ENCODE results near the gene KRT20. TPM values are rescaled to one million over a fixed set of nuclear protein-coding genes. Genes with fewer than 3 reads are reported as not detected.
A peak's percentile ranks its signal among the peaks of the same experiment; 100 is the strongest.

The KRT20 gene
- polyA plus RNA-seq, 3 donors, result not detected

DNA sequence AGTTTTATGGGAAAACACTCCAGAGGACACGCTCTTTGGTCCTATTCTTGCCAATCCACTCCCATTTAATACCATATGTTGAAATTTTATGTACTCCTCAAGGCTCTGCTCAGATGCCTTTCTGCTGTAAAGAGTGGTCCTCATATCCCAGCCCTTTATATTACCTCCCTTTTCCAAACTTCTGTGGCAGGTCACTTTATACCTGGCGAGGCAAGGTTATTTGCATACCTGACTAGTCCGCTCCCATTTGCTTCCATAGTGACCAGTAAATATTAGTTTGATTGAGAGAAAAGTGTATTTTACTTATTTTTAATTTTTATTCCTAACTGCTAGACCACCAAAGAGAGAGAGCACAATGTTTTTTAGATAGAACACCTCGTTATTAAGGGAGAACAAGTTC is 35.3 kb downstream of the KRT20 start:
- Histone ChIP-seq H3K27ac (ENCODE audit: low read depth in 1 of 2, low read length in 2 of 2) (no peak overlapping the region), H3K36me3 (replicated peaks in 1 of 2; ENCODE audit: control insufficient read depth in 1 of 2, insufficient read depth in 2 of 2, low read length in 2 of 2) (no peaks in the 10 kb centered on the region), H3K9me3 (replicated peaks in 1 of 2; ENCODE audit: control insufficient read depth in 1 of 2, insufficient read depth in 1 of 2, low read length in 2 of 2) (no peaks in the 10 kb centered on the region), H3K79me2 (ENCODE audit: insufficient read depth, low read length) (no peaks in the 10 kb centered on the region), H3K9ac (ENCODE audit: insufficient read depth, low read length, poor library complexity, severe bottlenecking) (no peak overlapping the region), H2AFZ (ENCODE audit: insufficient read depth, low read depth, low read length, poor library complexity, severe bottlenecking) (no peak overlapping the region), H3K4me2 (replicated peaks; ENCODE audit: extremely low read depth, low read length, poor library complexity, severe bottlenecking) (no peak overlapping the region), H3K27me3 (ENCODE audit: control insufficient read depth in 2 of 2, insufficient read depth in 2 of 2, low read length in 2 of 2) (peaks cover 9 to 25% of the 10 kb centered on the region in 2 donors), H4K20me1 (ENCODE audit: insufficient read depth, low read length) (no peaks in the 10 kb centered on the region), H3K4me1 (ENCODE audit: control insufficient read depth in 1 of 2, insufficient read depth in 2 of 2, low read length in 2 of 2) (no peaks in the 10 kb centered on the region), H3K4me3 (replicated peaks in 1 of 3; ENCODE audit: low read depth in 2 of 3, low read length in 3 of 3) (no peak overlapping the region)
- no peak overlapping the region for H3K27ac Mint-ChIP-seq
- intact Hi-C loops (cut with micrococcal nuclease), result no loop called here
- no peaks in the 10 kb centered on the region for H3K4me1 Mint-ChIP-seq
- no peaks in the 10 kb centered on the region for H3K36me3 Mint-ChIP-seq
- peaks cover 0 to 2% (median 0%) of the 10 kb centered on the region in 7 donors for H3K9me3 Mint-ChIP-seq
- H3K4me3 Mint-ChIP-seq, result peak overlapping the region in 1 of 2 donors; percentile 32
- DNase-seq, result no peak
- no CpG with 5 or more reads among the region's 4 CpGs for WGBS (ENCODE audit: insufficient coverage)
- peaks cover 13 to 33% (median 21%) of the 10 kb centered on the region in 3 donors for H3K27me3 Mint-ChIP-seq (ENCODE audit: low read depth in 3 of 3)
- TF ChIP-seq CTCF (IDR thresholded peaks at IDR 0.05), result no peak

DNA sequence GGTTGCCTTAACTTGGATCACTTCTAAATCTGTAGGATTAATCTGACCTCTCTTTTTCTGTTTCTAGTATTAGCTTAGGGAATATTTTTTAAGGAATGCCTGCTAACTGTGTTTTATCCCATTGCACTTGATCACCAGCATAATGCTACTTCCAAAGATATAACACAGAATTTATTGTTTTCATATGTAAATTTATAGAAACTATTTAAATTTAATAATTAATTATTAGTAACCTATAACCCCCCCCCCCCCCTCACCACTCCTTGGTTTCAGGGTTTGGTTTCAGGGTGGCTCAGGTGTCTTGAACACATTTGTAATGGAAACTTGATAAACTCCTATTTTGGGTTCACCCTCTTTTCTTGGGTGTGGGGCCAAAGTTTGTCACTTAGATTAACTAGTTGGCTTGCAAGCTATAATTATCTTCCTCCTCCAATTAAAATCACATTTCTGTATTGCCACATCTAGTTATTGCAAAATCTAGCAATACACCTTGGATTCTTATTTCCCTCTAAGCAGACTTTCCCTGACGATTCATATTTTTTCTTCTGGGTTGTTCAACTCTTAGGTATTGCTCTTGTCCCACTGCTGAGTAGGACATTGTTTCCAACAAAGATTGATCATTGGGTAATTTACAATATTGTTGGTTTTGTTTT is 36.3 kb downstream of the KRT20 start:
- Histone ChIP-seq H3K4me3 (replicated peaks in 1 of 3; ENCODE audit: low read depth in 2 of 3, low read length in 3 of 3) (no peak overlapping the region), H3K9ac (ENCODE audit: insufficient read depth, low read length, poor library complexity, severe bottlenecking) (no peak overlapping the region), H3K27me3 (ENCODE audit: control insufficient read depth in 2 of 2, insufficient read depth in 2 of 2, low read length in 2 of 2) (peaks cover 9 to 27% of the 10 kb centered on the region in 2 donors), H2AFZ (ENCODE audit: insufficient read depth, low read depth, low read length, poor library complexity, severe bottlenecking) (no peak overlapping the region), H3K4me2 (replicated peaks; ENCODE audit: extremely low read depth, low read length, poor library complexity, severe bottlenecking) (no peak overlapping the region), H3K9me3 (replicated peaks in 1 of 2; ENCODE audit: control insufficient read depth in 1 of 2, insufficient read depth in 1 of 2, low read length in 2 of 2) (no peaks in the 10 kb centered on the region), H3K79me2 (ENCODE audit: insufficient read depth, low read length) (no peaks in the 10 kb centered on the region), H3K27ac (ENCODE audit: low read depth in 1 of 2, low read length in 2 of 2) (no peak overlapping the region), H3K36me3 (replicated peaks in 1 of 2; ENCODE audit: control insufficient read depth in 1 of 2, insufficient read depth in 2 of 2, low read length in 2 of 2) (no peaks in the 10 kb centered on the region), H3K4me1 (ENCODE audit: control insufficient read depth in 1 of 2, insufficient read depth in 2 of 2, low read length in 2 of 2) (no peaks in the 10 kb centered on the region), H4K20me1 (ENCODE audit: insufficient read depth, low read length) (no peaks in the 10 kb centered on the region)
- peaks cover 13 to 41% (median 24%) of the 10 kb centered on the region in 3 donors for H3K27me3 Mint-ChIP-seq (ENCODE audit: low read depth in 3 of 3)
- no peaks in the 10 kb centered on the region for H3K36me3 Mint-ChIP-seq
- intact Hi-C loops (cut with micrococcal nuclease), result no loop called here
- peaks cover 0 to 2% (median 0%) of the 10 kb centered on the region in 7 donors for H3K9me3 Mint-ChIP-seq
- H3K27ac Mint-ChIP-seq, result no peak overlapping the region
- DNase-seq, result no peak
- no CpG with 5 or more reads among the region's 1 CpG for WGBS (ENCODE audit: insufficient coverage)
- no peaks in the 10 kb centered on the region for H3K4me1 Mint-ChIP-seq
- TF ChIP-seq CTCF (IDR thresholded peaks at IDR 0.05), result no peak
- H3K4me3 Mint-ChIP-seq, result no peak overlapping the region
